ENCODE data around the gene SCAF4.
"Not testable (repeated sequence)": the region's sequence is repeated elsewhere in the genome, so short reads cannot be mapped to it uniquely, and the experiment has no call there.

The SCAF4 gene

GRCh38 chr21:31731857-31732596, at the start of gene SCAF4:
TSS of gene SCAF4 (minus strand) at chr21:31732118. CDS start at chr21:31731692, 426 bp downstream.
- DNase-seq, result peak; percentile 89

GRCh38 chr21:31780944-31781343, 49.0 kb upstream of the SCAF4 start:
- no peak for DNase-seq

GRCh38 chr21:31778546-31778945, 46.6 kb upstream of the SCAF4 start:
- no peak for DNase-seq

GRCh38 chr21:31777857-31778256, 45.9 kb upstream of the SCAF4 start:
- DNase-seq, result no peak

- no peak for DNase-seq
Observed at GRCh38 chr21:31774031-31774430, 42.1 kb upstream of the SCAF4 start.

GRCh38 chr21:31772674-31773555, 41.0 kb upstream of the SCAF4 start:
- DNase-seq, result no peak

- DNase-seq, result no peak
Observed at GRCh38 chr21:31771685-31772084, 39.8 kb upstream of the SCAF4 start.

GRCh38 chr21:31768710-31769109, 36.8 kb upstream of the SCAF4 start:
- DNase-seq, result no peak

GRCh38 chr21:31766899-31767298, 35.0 kb upstream of the SCAF4 start:
- no peak for DNase-seq

- DNase-seq, result not testable (repeated sequence)
Observed at GRCh38 chr21:31765850-31766249, 33.9 kb upstream of the SCAF4 start.

GRCh38 chr21:31760931-31761330, 29.0 kb upstream of the SCAF4 start:
- DNase-seq, result no peak

GRCh38 chr21:31756787-31757186, 24.9 kb upstream of the SCAF4 start:
- DNase-seq, result no peak

GRCh38 chr21:31755027-31755426, 23.1 kb upstream of the SCAF4 start:
- DNase-seq, result no peak

- DNase-seq, result no peak
Observed at GRCh38 chr21:31754708-31754960, 22.7 kb upstream of the SCAF4 start.

- DNase-seq, result no peak
Observed at GRCh38 chr21:31753949-31754707, 22.2 kb upstream of the SCAF4 start.

GRCh38 chr21:31752967-31753366, 21.0 kb upstream of the SCAF4 start:
- no peak for DNase-seq

GRCh38 chr21:31752352-31752751, 20.4 kb upstream of the SCAF4 start:
- DNase-seq, result no peak

GRCh38 chr21:31750843-31751242, 18.9 kb upstream of the SCAF4 start:
- DNase-seq, result no peak

- DNase-seq, result no peak
Observed at GRCh38 chr21:31744182-31744800, 12.4 kb upstream of the SCAF4 start.

- DNase-seq, result no peak
Observed at GRCh38 chr21:31743712-31744111, 11.8 kb upstream of the SCAF4 start.

- DNase-seq, result no peak
Observed at GRCh38 chr21:31741116-31741515, 9.2 kb upstream of the SCAF4 start.

GRCh38 chr21:31737586-31738397, 5.9 kb upstream of the SCAF4 start:
- DNase-seq, result not testable (repeated sequence)
